ENCODE results near the gene NID1.

- TF ChIP-seq, protein P1, sequence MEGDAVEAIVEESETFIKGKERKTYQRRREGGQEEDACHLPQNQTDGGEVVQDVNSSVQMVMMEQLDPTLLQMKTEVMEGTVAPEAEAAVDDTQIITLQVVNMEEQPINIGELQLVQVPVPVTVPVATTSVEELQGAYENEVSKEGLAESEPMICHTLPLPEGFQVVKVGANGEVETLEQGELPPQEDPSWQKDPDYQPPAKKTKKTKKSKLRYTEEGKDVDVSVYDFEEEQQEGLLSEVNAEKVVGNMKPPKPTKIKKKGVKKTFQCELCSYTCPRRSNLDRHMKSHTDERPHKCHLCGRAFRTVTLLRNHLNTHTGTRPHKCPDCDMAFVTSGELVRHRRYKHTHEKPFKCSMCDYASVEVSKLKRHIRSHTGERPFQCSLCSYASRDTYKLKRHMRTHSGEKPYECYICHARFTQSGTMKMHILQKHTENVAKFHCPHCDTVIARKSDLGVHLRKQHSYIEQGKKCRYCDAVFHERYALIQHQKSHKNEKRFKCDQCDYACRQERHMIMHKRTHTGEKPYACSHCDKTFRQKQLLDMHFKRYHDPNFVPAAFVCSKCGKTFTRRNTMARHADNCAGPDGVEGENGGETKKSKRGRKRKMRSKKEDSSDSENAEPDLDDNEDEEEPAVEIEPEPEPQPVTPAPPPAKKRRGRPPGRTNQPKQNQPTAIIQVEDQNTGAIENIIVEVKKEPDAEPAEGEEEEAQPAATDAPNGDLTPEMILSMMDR (IDR thresholded peaks at IDR 0.05) = no peak
- TF ChIP-seq POLR2A (IDR thresholded peaks at IDR 0.05) = no peak
Measured at GRCh38 chr1:235928197-235928596, 136.7 kb downstream of the NID1 start.

Measured in thyroid gland (tissue), 4 donors.